ENCODE measurements around the gene OR6S1. TPM values are rescaled to one million over a fixed set of nuclear protein-coding genes. Genes with fewer than 3 reads are reported as not detected.

The OR6S1 gene
- total RNA-seq, 1 experiment from 2014 or later, result not detected

- TF ChIP-seq, protein P1, sequence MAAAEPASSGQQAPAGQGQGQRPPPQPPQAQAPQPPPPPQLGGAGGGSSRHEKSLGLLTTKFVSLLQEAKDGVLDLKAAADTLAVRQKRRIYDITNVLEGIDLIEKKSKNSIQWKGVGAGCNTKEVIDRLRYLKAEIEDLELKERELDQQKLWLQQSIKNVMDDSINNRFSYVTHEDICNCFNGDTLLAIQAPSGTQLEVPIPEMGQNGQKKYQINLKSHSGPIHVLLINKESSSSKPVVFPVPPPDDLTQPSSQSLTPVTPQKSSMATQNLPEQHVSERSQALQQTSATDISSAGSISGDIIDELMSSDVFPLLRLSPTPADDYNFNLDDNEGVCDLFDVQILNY (CRISPR knock-in tag; IDR thresholded peaks at IDR 0.05), result no peak
These were observed 8.4 kb downstream of the OR6S1 start (continued) for GRCh38 chr14:20632831-20633691.

- H3K9me3 Mint-ChIP-seq, result 0 out of 2 replicates have a peak, but pooled peaks cover 4% of the 10 kb centered on the region
- no peaks in the 10 kb centered on the region for H3K36me3 Mint-ChIP-seq
- peaks cover 18% of the 10 kb centered on the region for H3K4me1 Mint-ChIP-seq
- peak overlapping the region; percentile 93 for H3K4me3 Mint-ChIP-seq
- ATAC-seq (peak; percentile 1), DNase-seq (ENCODE audit: low spot score) (no peak)
- CTCF ChIA-PET, result interaction anchor here (0.9 to 3.1 kb wide), 10 partner anchors 10 to 339 kb away, joined by 3 to 30 read pairs (median 4); no protein-coding TSS in a partner anchor
- no peak for TF ChIP-seq ERG (CRISPR knock-in tag; IDR thresholded peaks at IDR 0.05)
- TF ChIP-seq ARID4B (CRISPR knock-in tag; IDR thresholded peaks at IDR 0.05; ENCODE audit: borderline replicate concordance), result no peak
- TF ChIP-seq, protein P2, sequence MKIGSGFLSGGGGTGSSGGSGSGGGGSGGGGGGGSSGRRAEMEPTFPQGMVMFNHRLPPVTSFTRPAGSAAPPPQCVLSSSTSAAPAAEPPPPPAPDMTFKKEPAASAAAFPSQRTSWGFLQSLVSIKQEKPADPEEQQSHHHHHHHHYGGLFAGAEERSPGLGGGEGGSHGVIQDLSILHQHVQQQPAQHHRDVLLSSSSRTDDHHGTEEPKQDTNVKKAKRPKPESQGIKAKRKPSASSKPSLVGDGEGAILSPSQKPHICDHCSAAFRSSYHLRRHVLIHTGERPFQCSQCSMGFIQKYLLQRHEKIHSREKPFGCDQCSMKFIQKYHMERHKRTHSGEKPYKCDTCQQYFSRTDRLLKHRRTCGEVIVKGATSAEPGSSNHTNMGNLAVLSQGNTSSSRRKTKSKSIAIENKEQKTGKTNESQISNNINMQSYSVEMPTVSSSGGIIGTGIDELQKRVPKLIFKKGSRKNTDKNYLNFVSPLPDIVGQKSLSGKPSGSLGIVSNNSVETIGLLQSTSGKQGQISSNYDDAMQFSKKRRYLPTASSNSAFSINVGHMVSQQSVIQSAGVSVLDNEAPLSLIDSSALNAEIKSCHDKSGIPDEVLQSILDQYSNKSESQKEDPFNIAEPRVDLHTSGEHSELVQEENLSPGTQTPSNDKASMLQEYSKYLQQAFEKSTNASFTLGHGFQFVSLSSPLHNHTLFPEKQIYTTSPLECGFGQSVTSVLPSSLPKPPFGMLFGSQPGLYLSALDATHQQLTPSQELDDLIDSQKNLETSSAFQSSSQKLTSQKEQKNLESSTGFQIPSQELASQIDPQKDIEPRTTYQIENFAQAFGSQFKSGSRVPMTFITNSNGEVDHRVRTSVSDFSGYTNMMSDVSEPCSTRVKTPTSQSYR (CRISPR knock-in tag; IDR thresholded peaks at IDR 0.05), result no peak
- no peak for TF ChIP-seq ZNF232 (CRISPR knock-in tag; IDR thresholded peaks at IDR 0.05)
- TF ChIP-seq KAT7 (CRISPR knock-in tag; IDR thresholded peaks at IDR 0.05; ENCODE audit: borderline replicate concordance), result no peak
- TF ChIP-seq, protein P3, sequence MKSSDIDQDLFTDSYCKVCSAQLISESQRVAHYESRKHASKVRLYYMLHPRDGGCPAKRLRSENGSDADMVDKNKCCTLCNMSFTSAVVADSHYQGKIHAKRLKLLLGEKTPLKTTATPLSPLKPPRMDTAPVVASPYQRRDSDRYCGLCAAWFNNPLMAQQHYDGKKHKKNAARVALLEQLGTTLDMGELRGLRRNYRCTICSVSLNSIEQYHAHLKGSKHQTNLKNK (CRISPR knock-in tag; IDR thresholded peaks at IDR 0.05), result no peak
- TF ChIP-seq ZNF671 (CRISPR knock-in tag; IDR thresholded peaks at IDR 0.05), result no peak
- TF ChIP-seq, protein P4, sequence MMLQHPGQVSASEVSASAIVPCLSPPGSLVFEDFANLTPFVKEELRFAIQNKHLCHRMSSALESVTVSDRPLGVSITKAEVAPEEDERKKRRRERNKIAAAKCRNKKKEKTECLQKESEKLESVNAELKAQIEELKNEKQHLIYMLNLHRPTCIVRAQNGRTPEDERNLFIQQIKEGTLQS (CRISPR knock-in tag; conservative IDR thresholded peaks at IDR 0.05), result no peak
- no peak for TF ChIP-seq ELF4 (CRISPR knock-in tag; IDR thresholded peaks at IDR 0.05; ENCODE audit: low read depth)
- no peak for TF ChIP-seq FOXJ3 (CRISPR knock-in tag; IDR thresholded peaks at IDR 0.05; ENCODE audit: borderline replicate concordance)
- TF ChIP-seq TP53 (CRISPR knock-in tag; IDR thresholded peaks at IDR 0.05), result no peak
- TF ChIP-seq GTF2I (CRISPR knock-in tag; conservative IDR thresholded peaks at IDR 0.05), result no peak
- TF ChIP-seq ZNF416 (CRISPR knock-in tag; IDR thresholded peaks at IDR 0.05), result no peak
- TF ChIP-seq IRF1 (CRISPR knock-in tag; IDR thresholded peaks at IDR 0.05), result no peak
- TF ChIP-seq, protein P1 (CRISPR knock-in tag; IDR thresholded peaks at IDR 0.05), result no peak
- peaks cover 53% of the 10 kb centered on the region for H3K27me3 Mint-ChIP-seq (ENCODE audit: low read depth)
- no peak overlapping the region for H3K27ac Mint-ChIP-seq
- POLR2A ChIA-PET, result interaction anchor here (1.0 kb wide), 1 partner anchor 289 kb away, joined by 4 read pairs; the partner anchor contains the start of gene PARP2
These were observed 9.1 kb downstream of the OR6S1 start for GRCh38 chr14:20632448-20632830.
